ENCODE data around the gene PTGES2. TPM values are rescaled to one million over a fixed set of nuclear protein-coding genes. Genes with fewer than 3 reads are reported as not detected.
"Not testable (repeated sequence)": the region's sequence is repeated elsewhere in the genome, so short reads cannot be mapped to it uniquely, and the experiment has no call there.

Gene PTGES2
- total RNA-seq, 1 donor: 23.7 TPM

DNA sequence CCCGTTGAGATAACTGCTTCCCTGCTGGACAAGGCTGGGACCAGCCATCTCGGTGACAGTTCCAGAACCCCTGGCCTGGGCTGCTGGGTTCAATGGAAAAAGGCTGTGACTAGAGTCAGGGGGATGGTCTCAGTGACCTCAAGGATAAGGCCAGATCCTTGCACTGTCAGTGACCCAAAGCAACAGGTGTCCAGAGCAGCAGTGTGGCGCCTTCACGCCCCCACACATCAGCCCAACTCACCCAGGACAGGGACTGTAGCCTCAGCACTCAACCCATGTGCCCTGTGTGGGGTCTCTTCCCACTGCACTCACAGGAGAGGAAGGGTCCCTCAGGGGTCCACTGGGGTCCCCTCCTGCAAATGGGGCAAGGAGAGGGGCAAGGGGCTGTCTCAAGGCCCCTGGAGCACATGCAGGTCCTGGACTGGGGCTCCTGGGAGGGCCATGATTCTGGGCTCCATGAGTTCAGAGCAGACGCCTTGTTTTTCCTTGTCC, 21.0 kb upstream of the PTGES2 start:
- H3K27me3 ChIP-seq (ENCODE audit: insufficient read depth, low read length): no peaks in the 10 kb centered on the region
- H3K9me3 ChIP-seq (ENCODE audit: low read depth, low read length): no peaks in the 10 kb centered on the region
- H3K4me3 ChIP-seq (ENCODE audit: low read length): no peak overlapping the region
- H3K4me1 ChIP-seq (ENCODE audit: insufficient read depth, low read length): peaks cover 7% of the 10 kb centered on the region

DNA sequence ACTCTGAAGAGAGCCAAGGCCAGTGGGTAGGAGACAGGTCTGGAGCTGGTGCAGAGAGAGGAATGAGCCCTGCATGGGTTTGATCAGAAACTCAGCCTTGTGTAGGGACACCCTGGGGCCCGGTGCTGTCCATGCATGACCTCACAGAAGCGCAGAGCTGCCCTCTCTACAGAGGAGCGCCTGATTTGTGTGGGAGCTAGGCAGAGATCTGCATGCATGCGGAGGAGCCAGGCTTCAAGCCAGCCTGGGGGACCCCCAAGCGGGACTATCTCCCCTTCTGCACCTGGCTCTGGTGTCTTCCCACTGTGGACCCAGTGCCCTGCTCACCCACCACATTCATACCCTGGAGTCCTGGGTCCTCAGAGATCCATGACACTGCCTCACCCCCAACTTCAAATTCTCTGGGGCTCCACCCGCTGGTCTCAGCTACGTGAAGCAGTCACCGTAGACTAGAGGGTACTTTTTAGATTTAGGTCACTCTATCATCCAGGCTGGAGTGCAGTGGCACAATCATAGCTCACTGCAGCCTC, 19.1 kb upstream of the PTGES2 start:
- Histone ChIP-seq H3K9me3 (ENCODE audit: low read depth, low read length) (no peaks in the 10 kb centered on the region), H3K4me3 (ENCODE audit: low read length) (no peak overlapping the region), H3K27me3 (ENCODE audit: insufficient read depth, low read length) (no peaks in the 10 kb centered on the region), H3K4me1 (ENCODE audit: insufficient read depth, low read length) (peaks cover 20% of the 10 kb centered on the region)

DNA sequence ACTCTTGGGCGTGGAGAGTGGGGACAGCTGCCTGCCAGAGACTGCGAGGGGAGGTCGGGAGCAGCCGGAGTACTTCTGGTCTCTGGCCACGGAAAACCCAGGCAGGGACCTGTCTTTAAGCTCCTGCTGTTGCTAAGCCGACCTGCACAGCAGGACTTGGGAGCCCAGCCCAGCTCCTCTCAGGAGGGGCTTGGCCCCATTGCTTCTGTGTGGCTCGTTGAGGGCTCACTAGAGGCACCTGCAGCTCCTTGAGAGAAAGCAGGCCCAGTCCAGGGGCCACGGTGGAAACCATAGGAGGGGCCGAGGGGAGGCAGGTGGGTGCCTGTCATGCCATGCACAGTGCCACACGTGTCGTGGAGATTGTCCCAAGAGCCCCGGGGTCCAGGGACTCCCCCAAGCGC, 18.4 kb upstream of the PTGES2 start:
- Histone ChIP-seq H3K27me3 (ENCODE audit: insufficient read depth, low read length) (no peaks in the 10 kb centered on the region), H3K4me3 (ENCODE audit: low read length) (no peak overlapping the region), H3K4me1 (ENCODE audit: insufficient read depth, low read length) (peaks cover 20% of the 10 kb centered on the region), H3K9me3 (ENCODE audit: low read depth, low read length) (no peaks in the 10 kb centered on the region)

DNA sequence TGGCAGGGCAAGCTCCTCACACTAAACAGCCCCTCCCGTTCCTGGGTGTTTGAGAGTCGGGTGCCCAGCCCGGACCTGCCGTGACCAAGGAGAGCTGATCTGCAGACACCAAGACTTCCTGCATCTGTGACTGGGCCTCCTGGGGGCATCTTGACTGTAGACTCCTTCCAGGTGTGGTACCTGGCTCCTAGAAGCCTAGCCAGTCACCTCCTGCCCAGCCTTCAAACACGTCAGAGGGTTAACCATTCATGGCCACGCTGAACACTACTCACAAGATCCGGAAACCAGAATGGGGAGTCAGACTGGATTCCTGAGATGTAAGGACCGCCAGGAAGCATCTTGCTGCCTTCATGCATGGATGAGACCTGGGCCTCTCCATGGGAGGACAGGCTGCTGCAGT, 18.0 kb upstream of the PTGES2 start:
- Histone ChIP-seq H3K9me3 (ENCODE audit: low read depth, low read length) (no peaks in the 10 kb centered on the region), H3K27me3 (ENCODE audit: insufficient read depth, low read length) (no peaks in the 10 kb centered on the region), H3K4me1 (ENCODE audit: insufficient read depth, low read length) (peaks cover 20% of the 10 kb centered on the region), H3K4me3 (ENCODE audit: low read length) (no peak overlapping the region)

DNA sequence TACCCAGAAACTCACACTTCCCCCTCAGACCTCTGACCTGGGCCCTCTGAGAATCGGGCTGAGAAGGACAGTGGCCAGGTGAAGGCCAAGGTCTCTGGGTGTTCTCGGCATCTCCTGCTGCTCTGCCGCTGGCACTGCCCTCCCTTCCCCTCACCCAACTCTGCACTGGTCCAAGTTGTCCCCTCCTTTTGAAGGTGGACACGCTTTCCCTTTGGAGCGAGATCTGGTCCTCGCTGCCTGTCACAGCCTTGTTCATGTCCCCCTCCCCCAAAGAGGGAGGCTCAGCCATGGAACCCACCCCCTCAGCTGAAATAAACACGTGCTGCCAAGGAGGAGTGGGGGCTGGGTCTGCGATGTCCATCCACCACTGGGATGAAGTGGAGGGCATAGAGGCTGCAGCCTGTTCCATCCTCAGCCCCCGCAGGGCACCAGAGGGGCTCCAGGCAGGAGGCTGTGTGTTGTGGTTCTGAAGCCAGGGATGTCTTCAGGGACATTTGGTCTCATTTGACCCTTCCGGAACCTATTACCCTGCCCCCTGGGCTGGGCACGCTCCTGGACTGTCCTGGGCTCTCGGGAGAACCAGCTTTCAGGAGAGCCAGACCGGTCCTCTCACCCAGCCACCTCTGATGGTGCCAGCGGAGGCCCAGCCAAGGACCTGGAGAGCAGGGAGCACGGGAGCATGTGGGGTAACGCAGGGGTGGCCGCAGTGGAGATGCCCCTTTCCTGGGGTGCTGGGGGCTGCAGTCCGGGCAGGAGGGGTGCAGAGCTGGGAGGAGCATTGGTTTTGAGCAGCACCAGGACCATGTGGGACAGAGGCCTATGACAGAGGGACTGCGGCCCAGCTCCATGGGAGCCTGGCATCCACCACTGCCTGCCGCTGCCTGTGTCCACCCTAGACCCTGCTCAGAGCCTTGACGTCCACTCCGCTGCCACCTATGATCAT, 17.0 kb upstream of the PTGES2 start:
- Histone ChIP-seq H3K4me3 (ENCODE audit: low read length) (no peak overlapping the region), H3K27me3 (ENCODE audit: insufficient read depth, low read length) (no peaks in the 10 kb centered on the region), H3K4me1 (ENCODE audit: insufficient read depth, low read length) (peaks cover 20% of the 10 kb centered on the region), H3K9me3 (ENCODE audit: low read depth, low read length) (no peaks in the 10 kb centered on the region)

DNA sequence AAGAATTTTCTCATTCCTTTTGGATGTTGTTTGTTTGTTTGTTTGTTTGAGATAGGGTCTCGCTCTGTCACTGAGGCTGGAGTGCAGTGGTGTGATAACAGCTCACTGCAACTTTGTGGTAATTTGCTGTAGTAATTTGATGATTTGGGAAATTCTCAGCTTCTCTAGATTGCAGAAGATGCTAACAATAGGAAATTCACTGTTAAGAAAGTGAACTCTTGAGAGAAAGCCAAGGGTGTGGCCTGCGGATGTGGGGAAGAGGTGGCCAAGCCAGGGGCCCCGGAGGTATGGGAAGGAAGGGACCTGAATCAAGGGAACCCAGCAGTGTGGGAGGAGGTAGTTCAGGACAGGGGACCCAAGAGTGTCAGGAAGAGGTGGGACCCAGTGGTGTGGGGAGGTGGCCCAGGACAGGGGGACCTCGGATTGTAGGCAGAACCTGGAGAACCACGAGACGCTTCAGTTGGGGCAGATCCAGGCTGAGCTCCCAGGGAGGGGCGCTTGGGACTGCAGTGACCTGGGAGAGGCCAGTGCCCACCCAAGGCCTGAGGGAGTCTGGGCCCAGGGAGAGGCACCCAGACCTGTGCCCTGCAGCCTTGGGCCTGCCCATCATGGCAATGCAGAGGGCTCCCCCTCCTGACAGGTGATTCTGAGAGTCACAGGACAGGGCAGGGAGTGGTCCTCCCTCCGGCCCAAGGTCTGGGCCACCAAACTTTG, 16.2 kb upstream of the PTGES2 start:
- H3K4me3 ChIP-seq (ENCODE audit: low read length): no peak overlapping the region
- peaks cover 20% of the 10 kb centered on the region for H3K4me1 ChIP-seq (ENCODE audit: insufficient read depth, low read length)
- H3K27me3 ChIP-seq (ENCODE audit: insufficient read depth, low read length): no peaks in the 10 kb centered on the region
- no peaks in the 10 kb centered on the region for H3K9me3 ChIP-seq (ENCODE audit: low read depth, low read length)

DNA sequence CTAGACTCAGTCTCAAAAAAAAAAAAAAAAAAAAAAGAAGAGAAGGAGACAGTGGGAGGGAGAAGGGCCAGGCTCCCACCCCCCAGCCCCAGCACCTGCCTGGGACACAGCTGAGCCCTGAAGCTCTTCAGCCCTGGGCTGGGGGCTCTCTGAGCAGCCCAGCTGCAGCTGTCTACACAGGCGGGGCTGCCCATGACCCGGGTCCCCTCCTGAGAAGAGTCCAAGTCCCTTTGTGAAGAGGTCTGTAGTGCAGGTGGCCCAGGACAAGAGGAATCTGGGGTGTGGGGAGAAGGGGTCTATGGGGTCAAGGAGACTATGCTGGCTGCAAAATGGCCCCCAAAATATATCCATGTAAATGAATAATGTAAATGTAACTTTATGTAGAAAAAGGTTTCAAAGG, 15.1 kb upstream of the PTGES2 start:
- H3K9me3 ChIP-seq (ENCODE audit: low read depth, low read length): no peaks in the 10 kb centered on the region

DNA sequence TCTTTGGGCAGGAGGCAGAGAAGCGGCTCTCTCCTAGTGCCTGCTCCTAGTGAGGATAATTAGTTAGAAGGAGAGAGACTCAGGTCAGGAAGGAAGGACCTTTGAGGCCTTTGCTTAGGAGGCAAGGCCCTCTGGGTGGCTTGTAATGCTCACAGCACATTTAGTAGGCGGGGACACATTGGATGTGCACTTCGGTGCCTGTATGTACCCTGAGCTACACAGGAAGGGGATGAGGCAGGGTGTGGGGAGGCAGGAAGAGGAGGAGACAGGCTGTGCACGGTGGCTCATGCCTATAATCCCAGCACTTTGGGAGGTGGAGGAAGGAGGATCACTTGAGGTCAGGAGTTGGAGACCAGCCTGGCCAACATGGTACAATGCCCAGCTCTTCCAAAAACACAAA, 14.5 kb upstream of the PTGES2 start:
- no peak overlapping the region for H3K4me3 ChIP-seq (ENCODE audit: low read length)
- no peaks in the 10 kb centered on the region for H3K27me3 ChIP-seq (ENCODE audit: insufficient read depth, low read length)
- H3K4me1 ChIP-seq (ENCODE audit: insufficient read depth, low read length): peaks cover 20% of the 10 kb centered on the region
- H3K9me3 ChIP-seq (ENCODE audit: low read depth, low read length): no peaks in the 10 kb centered on the region

More for the DNA sequence above, 15.1 kb upstream of the PTGES2 start:
- Histone ChIP-seq H3K27me3 (ENCODE audit: insufficient read depth, low read length) (no peaks in the 10 kb centered on the region), H3K4me1 (ENCODE audit: insufficient read depth, low read length) (peaks cover 20% of the 10 kb centered on the region), H3K4me3 (ENCODE audit: low read length) (no peak overlapping the region)

DNA sequence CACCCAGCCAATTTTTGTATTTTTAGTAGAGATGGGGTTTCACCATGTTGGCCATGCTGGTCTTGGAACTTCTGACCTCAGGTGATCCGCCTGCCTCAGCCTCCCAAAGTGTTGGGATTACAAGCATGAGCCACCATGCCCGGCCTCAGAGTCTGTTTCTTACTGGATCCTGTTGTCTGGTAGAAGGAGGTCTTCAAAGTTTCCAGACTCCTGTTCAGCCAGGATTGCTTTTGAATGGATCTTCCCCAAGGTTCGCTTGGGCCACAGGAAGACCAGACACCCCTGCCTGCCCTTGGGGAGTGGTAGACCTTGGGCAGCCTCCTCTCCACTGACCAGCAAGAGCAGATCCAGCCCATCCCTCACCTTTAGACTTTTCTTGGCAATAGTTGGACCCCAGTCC, 14.1 kb upstream of the PTGES2 start:
- Histone ChIP-seq H3K4me1 (ENCODE audit: insufficient read depth, low read length) (peaks cover 20% of the 10 kb centered on the region), H3K9me3 (ENCODE audit: low read depth, low read length) (no peaks in the 10 kb centered on the region), H3K27me3 (ENCODE audit: insufficient read depth, low read length) (no peaks in the 10 kb centered on the region), H3K4me3 (ENCODE audit: low read length) (no peak overlapping the region)

DNA sequence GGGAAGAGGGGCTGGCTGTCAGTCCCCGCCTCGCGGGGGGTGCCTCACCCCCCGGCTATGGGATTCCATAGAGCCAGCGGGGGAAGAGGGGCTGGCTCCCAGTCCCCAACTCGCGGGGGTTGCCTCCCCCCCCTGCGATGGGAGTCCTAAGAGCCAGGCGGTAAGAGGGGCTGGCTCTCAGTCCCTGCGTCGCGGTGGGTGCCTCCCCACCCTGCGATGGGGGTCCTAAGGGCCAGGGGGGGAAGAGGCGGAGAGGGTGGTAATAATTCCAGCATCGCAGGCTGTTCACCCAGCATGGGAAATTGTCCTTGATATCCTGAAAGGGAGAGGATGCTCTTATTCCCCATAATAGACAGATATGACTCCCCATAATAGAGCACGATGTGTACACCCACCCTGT, 12.1 kb upstream of the PTGES2 start:
- Histone ChIP-seq H3K4me3 (ENCODE audit: low read length) (no peak overlapping the region), H3K9me3 (ENCODE audit: low read depth, low read length) (no peaks in the 10 kb centered on the region), H3K27me3 (ENCODE audit: insufficient read depth, low read length) (no peaks in the 10 kb centered on the region)

DNA sequence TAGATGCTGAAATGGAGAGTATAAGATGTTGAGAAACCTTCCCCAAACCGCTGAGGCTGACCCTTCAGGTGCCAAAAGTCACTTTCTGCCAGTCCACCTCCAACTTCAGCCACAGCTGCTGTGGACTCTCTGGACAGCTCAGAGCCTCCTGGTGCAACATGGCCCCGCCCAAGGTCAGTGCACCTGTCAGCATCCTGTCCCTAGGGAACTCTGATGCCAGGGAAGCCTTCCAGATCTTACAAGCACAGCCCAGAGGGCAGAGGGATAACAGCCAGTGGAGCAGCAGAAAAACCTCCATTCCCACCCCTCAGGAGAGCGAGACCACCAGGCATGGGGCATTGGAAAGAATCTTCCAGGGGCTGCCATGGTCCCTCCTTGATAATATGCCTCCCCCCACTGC, 10.5 kb upstream of the PTGES2 start:
- Histone ChIP-seq H3K4me1 (ENCODE audit: insufficient read depth, low read length) (peaks cover 11% of the 10 kb centered on the region), H3K4me3 (ENCODE audit: low read length) (no peak overlapping the region), H3K27me3 (ENCODE audit: insufficient read depth, low read length) (no peaks in the 10 kb centered on the region), H3K9me3 (ENCODE audit: low read depth, low read length) (no peaks in the 10 kb centered on the region)

More for the DNA sequence above, 12.1 kb upstream of the PTGES2 start:
- H3K4me1 ChIP-seq (ENCODE audit: insufficient read depth, low read length): peaks cover 20% of the 10 kb centered on the region

DNA sequence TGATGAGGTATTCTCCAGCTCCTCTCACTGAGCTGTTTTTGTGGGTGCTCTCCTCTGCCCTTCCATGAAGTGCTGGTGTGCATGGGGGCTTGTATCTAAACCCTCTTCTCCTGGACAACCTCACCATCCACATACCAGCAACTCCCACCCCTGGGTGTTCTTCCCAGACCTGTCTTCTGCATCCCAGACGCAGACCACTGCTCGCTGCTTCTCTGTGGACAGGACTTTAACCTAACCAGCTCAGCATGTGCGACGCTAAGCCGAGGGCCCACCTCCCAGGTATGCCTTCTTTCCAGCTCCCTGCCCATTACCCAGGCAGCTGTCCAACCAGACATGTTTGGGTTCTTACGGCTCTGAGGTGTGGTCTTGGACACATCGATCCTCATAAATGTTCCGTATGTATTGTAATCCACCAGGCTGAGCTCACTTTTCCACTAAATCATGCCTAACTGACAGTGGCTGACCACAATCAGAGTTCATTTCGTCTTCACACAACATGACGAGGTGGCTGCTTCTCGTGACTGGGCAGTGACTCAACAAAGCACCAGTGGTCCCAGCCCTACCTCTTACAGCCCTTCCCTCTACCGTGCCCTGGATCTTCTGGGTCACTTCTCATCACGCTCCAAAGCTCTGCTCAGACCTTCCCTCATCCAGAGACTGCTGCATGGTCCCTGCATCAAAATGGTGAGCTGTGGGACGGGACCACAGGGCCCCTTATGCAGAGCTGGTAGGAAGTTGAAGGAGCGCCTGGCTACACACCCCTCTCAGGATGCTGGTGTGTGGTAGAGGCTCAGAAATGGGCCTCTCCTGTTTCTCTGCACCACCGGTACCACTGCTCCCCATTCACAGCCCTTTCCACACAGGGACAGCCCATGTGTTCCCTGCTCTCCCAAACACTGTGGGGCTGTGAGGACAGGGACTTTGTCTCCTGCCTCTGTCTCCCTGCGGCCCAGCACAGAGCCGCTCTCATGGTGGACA, 9.6 kb upstream of the PTGES2 start:
- H3K27me3 ChIP-seq (ENCODE audit: insufficient read depth, low read length): no peaks in the 10 kb centered on the region
- no peak overlapping the region for H3K4me3 ChIP-seq (ENCODE audit: low read length)
- H3K9me3 ChIP-seq (ENCODE audit: low read depth, low read length): no peaks in the 10 kb centered on the region
- peaks cover 5% of the 10 kb centered on the region for H3K4me1 ChIP-seq (ENCODE audit: insufficient read depth, low read length)

DNA sequence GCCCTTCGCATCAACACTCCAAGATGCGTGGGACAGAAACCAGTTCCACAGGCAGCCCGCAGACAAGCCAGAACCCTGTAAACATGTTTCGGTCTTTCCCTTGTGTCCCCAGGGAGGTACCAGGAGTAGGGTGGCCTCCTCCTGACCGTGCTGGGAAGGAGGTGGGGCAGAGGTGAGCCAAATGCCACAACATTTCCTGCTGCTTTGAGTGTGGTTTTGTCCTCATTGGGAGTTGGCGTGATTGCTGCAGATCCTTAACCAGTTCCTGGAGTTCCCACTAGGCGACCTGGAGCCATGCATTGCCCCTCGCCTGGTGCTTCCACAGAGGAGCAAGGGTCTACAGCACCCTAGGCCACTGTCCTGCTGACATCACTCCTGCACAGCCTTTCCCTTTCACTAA, 8.0 kb upstream of the PTGES2 start:
- not testable (repeated sequence) for H3K4me3 ChIP-seq (ENCODE audit: low read length); H3K27me3 ChIP-seq (ENCODE audit: insufficient read depth, low read length); H3K4me1 ChIP-seq (ENCODE audit: insufficient read depth, low read length)

DNA sequence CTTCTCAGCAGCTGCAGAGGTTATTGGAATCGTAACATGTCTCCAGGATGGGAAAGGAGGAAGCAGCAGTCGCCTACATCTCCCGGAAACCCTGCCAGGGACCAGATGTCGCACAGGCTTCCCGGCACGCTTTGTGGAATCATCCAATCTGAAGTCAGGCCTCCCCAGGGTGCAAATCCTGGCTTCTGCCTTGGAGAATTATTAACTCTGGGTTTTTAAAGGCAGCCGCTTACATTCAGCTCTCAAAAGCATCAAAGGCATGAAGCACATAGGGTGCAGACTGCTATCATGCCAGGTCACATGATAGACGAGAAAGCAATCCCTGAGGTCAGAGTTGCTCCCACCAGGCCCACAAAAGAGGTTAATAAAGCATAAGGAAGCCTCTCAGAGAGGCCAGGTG, 4.6 kb upstream of the PTGES2 start:
- not testable (repeated sequence) for H3K9me3 ChIP-seq (ENCODE audit: low read depth, low read length); H3K4me3 ChIP-seq (ENCODE audit: low read length); H3K27me3 ChIP-seq (ENCODE audit: insufficient read depth, low read length)
- H3K4me1 ChIP-seq (ENCODE audit: insufficient read depth, low read length): peaks cover 11% of the 10 kb centered on the region

More for the DNA sequence above, 8.0 kb upstream of the PTGES2 start:
- H3K9me3 ChIP-seq (ENCODE audit: low read depth, low read length): not testable (repeated sequence)

Measured in mononuclear cell (primary cell).